Smooth muscle cell of the brain vasculature (primary cell): ENCODE measurements around the gene MPV17.
A peak's percentile ranks its signal among the peaks of the same experiment; 100 is the strongest.
"Not testable (repeated sequence)": the region's sequence is repeated elsewhere in the genome, so short reads cannot be mapped to it uniquely, and the experiment has no call there.

Experiments used
- DNase-seq: peaks from one replicate; pipeline ENCODE4 v3.0.0-alpha.2; 2012; ENCODE audit warnings: low read depth, low spot score

Gene MPV17

DNA sequence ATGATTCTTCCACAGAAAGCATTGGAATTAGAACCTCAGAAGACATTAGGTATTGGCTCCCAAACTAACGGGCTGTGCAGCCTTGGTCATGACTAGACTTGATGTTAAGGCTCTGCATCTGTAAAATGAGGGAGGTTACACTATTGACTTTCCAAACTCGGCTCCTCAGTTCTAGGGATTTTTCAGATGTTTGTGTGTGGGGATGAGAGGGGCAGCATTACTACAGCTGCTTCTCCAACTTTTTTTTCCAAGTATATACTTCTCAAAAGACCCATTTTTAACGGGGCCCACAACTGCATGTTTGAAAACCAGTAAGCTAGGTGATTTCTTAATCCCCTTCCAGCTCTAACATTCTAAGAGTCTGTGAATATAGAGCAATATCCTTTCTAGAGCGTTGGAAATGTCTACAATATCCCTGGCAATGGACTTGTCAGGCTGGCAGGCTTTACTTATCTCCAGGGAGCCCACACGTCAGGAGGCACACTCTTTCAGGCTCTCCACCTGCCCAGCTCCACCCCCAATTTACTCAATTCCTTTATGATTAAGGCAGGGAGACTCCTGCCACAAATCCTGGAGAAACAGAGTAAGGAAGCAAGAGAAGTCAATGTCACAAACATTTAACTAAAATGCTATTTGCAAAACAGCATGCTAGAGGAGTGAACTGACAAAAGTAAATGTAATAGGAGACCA, 844 bp upstream of the MPV17 start:
- DNase-seq = no peak

DNA sequence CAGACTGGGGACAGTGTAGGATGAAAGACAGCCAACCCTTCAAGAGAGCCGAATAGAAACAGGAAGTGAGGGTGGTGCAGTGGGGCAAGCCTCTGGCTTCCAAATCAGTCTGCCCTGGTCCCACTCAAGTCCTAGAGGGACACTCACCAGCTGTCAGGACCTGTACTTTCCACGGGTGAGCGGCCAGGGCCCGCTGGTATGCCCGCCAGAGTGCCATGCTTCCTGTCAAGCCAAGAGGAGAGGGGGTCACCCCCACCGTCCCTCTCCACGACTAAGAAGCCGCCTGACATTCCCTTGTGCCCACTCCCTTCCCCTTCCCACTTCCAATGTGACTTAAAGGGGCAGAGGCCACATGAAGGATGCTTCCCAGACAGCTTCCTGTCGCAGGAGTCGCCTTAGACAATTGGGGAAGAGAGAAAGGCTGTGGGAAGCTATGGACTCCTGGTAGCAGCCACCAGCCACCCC, 564 bp downstream of the MPV17 start:
- DNase-seq = no peak

DNA sequence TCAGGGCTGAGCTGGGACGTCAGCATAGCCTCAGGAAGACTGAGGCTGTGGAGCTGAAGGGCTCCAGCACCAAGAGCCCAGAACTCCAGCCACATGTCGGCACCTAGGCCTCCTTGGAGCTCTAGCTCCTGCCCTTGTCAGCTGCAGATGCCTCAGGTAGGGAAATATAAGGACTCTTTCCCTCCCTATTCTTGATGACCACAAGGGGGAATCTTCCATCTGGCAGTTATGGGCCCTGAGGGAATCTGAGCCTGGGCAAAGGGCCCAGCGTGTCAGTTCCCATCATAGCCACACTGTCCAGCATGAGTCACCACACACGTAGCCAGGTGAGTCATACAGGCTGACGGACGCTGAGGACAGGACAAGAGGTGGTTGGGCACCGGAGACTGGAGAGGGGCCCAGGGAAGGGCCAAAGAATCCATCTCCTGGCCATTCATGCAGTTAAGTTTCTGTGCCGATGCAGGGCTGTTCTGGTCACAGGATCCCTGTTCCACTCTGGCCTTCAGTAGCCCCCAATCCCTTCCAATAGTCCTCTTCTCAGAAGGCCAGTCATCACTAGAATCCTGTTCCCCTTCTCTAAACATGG, 1.8 kb downstream of the MPV17 start:
- DNase-seq = peak; percentile 82

DNA sequence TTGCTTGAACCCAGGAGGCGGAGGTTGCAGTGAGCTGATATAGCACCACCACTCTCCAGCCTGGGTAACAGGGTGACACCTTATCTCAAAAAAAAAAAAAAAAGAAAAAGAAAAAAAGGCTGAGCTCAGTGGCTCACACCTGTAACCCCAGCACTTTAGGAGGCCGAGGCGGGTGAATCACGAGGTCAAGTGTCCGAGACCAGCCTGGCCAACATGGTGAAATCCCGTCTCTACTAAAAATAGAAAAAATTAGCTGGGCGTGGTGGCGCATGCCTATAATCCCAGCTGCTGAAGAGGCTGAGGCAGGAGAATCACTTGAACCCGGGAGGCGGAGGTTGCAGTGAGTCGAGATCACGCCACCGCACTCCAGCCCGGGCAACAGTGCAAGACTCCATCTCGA, 3.1 kb downstream of the MPV17 start:
- DNase-seq = not testable (repeated sequence)

DNA sequence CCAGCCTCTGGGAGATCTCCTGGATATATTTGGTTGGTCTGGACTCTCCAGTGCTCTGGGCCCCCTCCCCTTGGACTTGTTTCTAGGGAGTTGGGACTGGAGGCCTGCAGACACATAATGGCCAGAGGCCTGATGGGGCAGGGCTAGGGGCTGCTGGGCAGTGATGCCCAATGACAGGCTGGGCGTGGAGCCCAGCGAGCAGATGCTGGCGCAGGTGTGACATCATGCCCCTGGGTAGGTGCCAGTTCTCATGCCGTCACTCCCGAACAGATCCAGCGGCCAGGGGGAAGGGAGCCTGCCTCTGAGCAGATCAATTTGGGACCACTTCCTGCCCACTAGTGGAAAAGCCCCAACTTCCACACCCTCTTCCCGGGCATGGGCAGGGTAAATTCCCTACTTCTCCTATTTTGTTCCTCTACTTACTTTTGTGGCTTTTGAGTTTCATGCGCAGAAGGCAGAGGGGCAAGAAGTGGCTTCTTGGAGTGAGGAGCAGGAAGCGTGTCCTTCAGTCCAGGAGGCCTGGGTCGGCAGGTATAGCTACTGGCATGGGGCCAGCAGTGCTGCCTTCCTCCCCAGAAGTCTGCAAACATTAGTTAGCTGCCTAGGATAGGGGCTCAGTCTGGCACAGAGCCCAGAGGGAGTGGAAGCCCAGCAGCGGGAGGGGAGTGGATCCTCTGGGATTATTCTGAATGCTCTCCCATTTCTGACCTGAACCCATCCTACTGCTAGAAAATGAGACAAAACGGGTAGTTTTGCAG, 6.1 kb downstream of the MPV17 start:
- DNase-seq = no peak

DNA sequence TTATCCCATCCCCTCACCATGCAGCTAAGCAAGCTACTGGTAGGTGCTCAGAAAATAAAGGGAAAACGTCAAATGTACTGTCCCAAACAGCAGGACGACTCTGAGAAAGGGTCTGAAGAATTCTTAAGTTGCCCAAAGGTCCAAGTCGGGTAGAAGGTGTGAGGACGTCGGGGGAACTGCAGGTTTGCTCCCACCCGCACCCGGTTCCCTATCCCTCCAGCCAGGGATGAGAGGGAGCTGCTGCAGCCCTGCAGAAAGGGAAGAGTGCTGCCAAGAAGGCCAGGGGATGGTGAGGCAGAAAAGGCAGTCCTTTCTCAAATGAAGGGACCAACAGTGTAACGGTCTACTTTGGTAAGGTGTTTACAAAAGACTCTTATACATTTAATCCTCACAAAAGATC, 7.8 kb downstream of the MPV17 start:
- no peak for DNase-seq

DNA sequence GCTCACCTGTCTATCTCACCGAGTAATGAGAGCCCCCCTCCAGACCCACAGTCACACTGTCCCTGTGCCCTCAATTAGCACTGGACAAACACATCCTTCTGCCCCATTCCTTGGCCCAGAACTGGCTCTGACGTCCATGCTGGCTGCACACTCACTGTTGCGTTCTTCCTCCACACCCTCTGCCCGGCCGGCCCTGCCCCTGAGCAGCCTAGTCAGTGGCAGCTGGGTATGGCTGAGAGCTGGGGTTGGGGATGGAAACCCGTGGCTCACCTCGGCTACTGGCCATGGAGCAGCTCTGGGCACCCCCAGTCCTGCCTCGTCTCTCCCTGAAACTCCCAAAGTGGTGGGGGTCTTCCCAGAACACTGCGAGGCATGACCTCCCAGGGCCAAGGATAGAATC, 8.2 kb downstream of the MPV17 start:
- no peak for DNase-seq

DNA sequence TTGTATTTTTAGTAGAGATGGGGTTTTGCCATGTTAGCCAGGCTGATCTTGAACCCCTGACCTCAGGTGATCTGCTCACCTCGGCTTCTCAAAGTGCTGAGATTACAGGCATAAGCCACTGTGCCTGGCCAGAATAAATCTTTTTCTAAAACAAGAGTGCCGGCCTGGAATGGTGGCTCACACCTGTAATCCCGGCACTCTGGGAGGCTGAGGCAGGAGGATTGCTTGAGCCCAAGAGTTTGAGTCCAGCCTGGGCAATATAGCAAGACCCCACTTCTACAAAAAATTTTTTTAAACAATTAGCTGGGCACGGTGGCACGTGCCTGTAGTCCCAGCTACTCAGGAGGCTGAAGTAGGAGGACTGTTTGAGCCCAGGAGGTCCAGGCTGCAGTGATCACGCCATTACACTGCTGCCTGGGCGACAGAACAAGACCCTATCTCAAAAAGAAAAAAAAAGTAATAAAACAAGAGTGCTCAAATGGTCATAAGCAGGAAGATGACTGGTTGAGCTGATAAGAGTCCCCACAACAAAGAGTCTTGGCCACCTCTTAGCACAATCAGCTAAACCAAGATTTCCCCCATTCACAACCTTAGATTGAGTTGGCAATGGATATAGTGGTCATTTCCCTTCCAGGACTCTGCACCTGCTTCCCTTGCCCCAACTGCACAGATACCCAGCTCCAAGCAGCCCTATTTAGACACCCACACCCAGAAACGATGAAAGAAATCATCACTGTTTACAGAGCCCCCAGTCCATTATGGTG, 8.8 kb downstream of the MPV17 start:
- DNase-seq = no peak

DNA sequence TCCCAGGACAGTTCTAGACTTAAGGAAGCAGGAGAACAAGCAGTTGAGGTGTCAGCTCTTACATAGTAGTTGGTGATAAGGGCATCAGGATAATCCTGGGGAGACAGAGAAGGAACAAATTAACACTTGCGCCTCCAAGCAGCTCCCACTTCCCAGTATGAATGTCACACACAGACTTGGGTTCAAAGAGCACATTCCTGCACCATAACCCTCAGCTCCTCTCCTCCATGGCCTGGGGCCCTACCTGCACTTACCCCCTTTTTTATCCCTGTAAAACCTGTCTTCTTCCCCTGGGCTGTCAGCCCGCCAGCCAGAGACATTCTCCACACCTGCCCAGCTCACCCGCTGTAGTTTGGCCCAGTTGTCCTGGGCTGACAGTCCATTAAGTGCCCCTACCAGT, 10.7 kb downstream of the MPV17 start:
- no peak for DNase-seq

DNA sequence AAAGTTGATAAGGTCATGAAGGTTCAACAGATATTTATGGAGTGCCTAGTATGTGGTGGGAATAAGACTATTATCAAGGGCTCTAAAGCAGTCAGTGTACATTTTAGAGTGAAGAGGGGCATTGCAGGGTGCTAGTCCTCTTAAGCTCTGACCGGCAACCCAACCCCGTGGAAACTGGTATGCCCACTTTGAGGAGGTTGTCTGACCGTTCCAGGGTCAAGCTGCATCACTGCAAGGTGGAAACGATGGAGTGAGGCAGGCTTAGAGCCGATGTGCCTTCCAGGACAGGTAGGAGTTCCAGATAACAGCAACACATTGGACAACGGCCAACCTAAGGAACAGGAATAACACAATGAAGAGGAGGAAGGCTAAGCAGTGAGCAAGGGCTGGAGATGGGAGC, 13.2 kb downstream of the MPV17 start:
- no peak for DNase-seq

DNA sequence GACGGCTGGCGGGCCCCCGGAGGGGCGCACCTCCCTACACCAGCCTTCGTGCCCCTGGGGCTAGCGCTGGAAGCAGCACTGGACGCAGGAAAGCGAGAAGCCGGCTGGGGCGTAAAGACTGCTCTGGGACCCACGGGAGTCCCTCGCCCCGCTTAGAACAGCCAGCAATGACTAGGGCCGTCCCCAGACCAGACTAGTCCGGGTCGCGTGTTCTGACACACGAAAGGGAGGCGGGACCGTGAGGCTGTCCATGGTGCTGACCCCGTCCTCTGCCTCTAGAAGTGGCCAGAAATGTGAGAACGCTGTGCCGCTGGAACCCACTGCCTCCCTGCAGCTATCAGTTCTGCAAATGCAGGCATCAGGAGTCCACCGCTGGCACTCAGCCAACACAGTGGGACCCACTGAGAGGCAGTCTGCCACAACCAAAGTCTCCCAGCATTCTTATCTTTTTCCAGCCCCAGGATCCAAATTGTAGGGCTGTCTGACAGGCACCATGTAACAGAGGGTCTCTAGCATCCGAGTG, 14.5 kb downstream of the MPV17 start, which contains the start of gene UCN:
Gene UCN, minus strand, starts transcription at position 87 of the 523 bp plus-strand sequence. CDS start 550 bp downstream, outside the sequence.
- DNase-seq = no peak

DNA sequence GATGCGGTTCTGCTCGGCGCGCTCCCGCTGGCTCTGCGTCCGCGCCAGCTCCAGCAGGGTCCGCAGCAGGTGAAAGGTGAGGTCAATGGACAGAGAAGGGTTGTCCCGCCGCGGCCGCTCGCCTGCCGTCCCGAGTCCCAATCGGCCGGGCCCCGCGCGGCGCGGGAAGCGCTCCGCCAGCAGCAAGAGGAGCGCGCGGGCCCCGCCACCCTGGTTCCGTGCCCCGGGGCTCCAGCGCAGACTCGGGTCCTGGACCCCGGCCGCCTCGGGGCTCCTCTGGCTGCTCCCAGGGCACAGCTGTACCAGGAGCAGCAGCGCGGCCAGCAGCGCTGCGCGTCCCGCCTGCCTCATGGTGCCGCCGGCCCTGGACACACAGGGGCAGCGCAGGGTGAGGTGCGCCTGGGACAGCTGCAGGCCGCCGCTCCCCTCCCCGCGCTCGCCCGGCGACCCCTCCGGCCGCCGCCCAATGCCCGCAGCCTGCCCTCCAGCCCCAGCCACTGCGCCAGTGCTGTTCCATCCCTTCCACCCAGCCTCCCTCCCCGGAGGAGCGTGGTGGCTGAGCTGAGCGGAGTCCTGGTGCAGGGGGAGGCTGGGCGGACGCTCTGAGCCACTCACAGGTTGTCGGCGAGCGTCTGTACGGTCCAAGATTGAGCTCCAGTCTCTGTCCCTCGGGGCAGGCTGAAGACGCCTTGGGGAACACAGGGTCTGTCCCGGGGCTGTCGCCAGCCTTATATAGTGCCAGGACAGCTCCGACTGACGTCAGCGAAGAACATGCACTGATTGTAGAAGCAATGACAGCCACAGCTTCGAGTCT, 15.1 kb downstream of the MPV17 start:
- DNase-seq = no peak

DNA sequence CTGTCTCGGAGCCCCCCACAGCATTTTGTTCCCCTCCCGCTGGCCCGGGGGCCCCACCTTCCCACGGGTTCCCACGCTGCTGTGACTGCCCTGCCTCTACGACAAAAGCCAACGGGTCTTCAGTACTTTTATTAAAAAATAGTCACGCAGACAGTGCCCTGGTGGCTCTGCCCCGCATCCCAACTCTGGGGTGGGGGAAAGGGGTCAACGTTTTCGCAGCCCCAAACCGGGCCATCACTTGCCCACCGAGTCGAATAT, 15.7 kb downstream of the MPV17 start:
- no peak for DNase-seq

DNA sequence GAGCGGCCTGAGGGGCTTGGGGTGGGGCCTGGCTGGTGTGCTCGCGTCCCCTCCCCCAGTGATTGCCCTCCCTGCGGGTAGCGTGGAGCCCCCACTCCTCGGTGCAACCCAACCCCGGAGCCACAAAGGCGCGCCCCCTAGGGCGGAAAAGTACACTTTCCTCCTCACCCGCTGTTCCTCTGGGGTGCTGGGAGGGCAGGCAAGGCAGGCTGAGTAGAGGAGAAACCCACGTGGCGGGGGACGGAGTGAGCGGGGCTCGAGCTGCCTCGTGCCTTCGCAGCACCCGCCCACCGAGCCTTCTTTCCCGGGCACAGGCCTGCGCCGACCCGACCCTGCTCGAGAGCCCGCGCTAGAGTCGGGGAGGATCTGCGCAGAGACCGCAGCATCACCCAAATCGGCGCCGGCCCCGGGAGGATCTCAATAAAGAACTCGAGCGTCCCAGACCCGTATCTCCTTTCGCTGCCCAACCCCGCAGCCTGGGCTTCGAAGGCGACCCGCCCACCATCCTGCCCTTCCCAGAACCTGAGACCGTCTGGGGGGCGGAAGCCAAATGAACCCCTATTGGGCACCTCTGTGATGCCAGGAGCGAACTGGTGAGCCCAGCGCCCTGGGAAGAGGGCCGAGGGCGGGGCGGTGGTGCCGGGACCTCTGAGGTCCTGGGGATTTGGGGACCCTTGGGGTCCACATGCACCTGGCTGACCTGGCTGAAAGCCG, 16.2 kb downstream of the MPV17 start:
- DNase-seq = no peak

DNA sequence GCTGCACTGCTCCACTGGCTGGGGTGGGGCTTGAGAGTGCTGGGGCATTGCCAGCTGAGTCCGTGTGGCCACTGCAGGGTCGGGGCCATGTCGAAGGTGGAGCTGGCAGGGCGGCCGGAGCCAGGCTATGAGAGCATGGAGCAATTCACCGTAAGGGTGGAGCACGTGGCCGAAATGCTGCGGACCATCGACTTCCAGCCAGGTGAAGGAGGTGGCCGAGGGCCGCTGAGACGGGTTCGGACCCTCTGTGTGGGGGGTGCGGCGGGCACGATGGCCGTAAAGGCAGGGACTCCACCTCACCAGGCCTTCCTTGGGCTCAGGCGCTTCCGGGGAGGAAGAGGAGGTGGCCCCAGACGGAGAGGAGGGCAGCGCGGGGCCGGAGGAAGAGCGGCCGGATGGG, 16.8 kb downstream of the MPV17 start:
- DNase-seq = no peak

DNA sequence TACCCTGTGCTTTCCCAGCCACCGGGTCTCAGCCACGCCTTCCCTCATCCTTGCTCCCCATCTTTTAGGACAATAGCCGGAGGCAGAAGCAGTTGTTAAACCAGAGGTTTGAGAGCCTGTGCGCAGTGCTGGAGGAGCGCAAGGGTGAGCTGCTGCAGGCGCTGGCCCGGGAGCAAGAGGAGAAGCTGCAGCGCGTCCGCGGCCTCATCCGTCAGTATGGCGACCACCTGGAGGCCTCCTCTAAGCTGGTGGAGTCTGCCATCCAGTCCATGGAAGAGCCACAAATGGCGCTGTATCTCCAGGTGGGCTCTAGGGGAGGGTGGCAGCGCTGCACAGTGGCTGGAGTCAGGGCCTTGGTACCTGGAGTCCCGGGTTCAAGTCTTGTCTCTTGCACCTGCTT, 17.4 kb downstream of the MPV17 start:
- DNase-seq = no peak

DNA sequence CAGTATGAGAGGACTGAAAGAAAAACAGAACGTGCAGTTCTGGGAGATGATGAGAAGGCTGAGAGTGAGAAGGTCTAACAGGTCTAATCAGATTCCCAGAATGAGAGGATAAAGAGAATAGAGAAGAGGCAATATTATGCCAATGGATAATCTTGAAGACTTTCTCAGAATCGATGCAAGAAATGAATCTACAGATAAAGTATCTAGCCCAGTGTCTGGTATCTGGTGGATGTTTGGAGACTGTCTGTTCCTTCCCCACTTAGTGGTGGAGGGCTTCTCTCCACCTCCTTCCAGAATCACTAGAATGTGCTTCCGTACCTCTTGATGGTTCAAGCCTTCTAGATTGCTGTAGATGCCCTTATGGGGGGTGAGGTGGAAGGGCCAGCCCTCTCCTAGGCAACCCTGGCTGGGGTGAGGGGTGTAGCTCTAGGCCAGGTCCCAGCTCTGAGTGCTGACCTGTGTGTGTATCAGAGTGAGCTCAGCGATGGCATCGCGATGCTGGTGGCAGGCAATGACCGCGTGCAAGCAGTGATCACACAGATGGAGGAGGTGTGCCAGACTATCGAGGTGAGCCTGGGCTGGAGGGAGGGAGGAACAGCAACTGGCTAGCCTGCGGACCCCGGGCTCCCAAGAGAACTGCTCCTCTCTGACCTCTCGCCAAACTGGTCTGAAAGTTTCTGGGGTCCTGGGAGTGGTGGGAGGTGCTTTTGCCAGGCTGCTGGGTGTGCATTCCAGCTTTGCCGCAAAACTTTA, 18.2 kb downstream of the MPV17 start:
- no peak for DNase-seq

DNA sequence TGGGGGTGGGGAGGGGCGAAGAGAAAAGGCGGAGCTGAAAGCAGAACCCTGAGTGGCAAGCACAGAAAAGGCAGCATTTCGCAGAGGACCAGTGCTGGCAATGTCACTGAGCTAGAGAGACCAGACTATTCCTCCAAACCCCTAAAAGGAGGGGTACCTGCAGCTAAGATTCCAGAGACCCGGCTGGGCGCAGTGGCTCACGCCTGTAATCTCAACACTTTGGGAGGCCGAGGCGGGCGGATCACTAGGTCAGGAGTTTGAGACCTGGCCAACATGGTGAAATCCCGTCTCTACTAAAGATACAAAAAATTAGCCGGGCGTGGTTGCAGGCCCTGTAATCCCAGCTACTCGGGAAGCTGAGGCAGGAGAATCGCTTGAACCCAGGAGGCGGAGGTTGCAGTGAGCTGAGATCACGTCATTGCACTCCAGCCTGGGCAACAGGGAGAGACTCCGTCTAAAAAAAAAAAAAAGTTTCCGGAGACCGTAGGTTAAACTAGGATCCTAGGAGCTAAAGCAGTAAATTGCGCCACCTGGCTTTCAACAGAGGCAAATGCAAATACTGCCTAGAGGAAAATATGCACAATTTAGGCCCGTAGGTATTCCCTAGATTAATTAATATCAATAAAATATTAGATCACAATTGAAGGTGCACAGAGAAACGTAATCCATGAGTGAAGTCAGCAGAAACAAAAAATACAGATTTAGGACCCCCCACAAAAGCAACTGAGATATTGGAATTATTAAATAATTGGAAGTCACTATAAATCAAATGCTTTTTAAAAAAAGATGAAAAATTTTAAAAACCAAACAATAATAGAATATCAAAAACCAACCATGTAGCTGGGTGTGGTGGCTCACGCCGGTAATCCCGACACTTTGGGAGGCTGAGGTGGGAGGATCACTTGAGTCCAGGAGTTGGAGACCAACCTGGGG, 19.5 kb downstream of the MPV17 start:
- DNase-seq = no peak

DNA sequence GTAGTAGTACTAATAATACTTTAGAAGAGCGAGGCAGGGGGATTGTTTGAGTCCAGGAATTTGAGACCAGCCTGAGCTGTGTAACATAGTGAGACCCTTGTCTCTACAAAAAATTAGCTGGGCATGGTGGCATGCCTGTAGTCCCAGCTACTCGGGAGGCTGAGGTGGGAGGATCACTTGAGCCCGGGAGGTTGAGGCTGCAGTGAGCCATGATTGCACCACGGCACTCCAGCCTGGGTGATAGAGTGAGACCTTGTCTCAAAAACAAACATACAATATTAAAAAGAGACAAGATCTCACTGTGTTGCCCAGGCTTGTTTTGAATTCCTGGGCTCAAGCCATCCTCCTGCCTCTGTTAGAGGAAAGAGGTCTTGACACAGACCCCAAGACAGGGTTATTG, 22.3 kb downstream of the MPV17 start:
- not testable (repeated sequence) for DNase-seq
